ENCODE data around the gene INTS6L.
"Not testable (repeated sequence)": the region's sequence is repeated elsewhere in the genome, so short reads cannot be mapped to it uniquely, and the experiment has no call there.

INTS6L gene

DNA sequence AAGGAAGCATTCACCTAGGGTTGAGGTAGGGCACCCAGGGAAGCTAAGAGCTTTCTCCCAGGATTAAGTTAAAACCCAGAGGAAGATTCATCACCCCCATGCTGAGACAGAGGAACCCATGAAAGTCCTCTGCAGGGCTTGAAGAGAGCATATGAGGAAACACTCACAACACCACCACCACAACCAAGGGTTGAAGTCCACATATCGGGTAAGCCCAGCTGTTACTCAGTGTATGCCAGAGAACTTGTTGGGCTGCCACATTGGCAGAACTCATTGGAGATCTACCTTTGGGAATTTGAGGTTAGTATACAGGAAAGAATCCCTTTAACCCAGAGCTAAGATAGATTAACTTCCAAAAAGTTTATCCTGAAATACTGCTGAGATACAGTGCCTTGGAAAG, 75.1 kb downstream of the INTS6L start:
- DNase-seq (ENCODE audit: low read depth in 1 of 2, low spot score in 1 of 2): no peak

DNA sequence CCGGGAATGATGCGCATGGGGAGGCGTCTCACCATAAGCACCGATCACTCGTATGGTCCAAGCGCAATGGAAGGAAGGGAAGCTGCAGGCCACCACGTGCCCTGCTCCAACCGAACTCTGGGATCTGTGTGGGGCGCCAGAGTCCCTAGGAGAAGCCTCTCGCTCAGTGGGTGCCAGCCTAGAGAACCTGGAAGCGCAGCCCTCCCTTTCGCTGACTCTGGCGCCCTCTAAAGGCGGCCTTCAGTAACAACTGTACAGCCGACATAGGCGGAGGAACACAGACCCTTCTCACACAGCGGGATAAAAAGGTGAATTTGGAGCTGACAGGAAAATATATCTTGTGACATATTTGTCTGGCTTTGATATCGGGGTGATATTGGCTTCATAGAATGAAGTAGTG, 76.0 kb downstream of the INTS6L start:
- DNase-seq (ENCODE audit: low read depth in 1 of 2, low spot score in 1 of 2): peak in 1 of 2 donors; percentile 17

DNA sequence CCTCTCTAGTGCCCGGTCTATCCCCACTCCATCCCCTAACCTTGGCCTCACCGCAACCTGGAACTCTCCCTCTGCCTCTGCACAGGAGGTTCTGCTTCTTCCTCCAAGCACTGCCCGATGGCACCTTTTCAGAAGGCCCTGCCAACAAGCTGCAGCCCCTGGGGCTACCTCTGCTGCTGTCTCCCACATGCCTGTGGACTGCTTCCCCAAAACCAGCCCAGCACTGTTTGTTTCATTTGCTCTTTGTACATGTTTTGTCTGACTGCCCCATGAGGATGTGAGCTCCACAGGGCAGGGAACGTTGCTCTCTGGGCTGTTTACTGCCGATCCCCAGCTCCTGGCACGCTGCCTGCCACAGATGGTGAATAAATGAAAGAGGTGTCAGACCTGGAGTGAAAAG, 85.4 kb downstream of the INTS6L start:
- no peak for DNase-seq (ENCODE audit: low read depth in 1 of 2, low spot score in 1 of 2)

DNA sequence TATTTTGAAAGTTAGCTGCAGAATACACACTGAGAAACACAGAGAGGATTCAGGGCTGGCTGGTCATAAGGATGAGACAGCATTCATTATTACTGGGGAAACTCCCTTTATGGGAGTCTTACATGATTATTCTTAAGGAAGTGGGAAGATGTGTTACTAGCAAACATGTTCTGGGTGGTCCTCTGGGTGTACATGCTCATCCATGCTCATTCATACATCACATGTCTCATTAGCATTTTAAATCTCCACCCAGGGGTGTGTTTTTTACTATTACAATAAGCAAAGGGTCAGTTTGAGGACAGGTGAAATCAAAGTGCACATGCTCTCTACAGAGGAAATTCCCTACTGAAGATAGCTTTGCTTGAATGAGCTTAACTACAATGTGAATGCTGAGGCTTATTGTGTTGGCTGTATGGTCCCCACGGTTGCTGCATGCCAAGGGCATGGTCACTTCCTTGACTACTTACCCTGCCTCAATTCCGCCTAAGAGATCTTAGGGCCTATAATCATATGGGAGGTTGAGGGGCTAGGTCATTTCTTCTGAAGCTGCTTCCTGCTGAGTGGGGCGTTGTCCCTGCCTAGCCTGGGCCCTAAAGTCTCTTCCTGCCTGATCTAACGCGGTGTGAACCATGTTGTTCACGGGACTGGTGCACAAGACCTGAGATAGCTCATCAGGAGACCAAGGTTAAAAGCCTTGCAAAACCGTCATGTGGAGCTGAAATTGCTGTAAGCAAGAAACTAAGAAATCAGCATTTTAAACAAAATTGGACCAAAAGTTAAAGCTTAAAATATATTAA, 104.1 kb downstream of the INTS6L start:
- DNase-seq (ENCODE audit: low read depth in 1 of 2, low spot score in 1 of 2): not testable (repeated sequence)

DNA sequence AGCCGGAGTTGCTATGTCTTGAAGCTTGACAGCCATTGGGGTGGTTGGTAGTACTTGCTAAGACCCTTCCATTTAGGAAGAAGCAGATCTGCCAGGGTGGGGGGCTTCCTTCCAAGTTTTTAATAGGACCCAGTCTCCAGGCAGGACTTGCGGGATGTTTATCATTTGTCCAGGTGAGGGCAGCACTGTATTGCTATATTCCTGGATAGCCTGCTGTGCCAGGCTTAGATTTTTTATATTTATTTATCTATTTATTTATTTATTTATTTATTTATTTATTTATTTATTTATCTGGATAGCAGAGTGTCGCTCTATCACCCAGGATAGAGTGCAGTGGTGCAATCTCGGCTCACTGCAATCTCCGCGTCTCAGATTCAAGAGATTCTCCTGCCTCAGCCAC, 105.5 kb downstream of the INTS6L start:
- no peak for DNase-seq (ENCODE audit: low read depth in 1 of 2, low spot score in 1 of 2)

DNA sequence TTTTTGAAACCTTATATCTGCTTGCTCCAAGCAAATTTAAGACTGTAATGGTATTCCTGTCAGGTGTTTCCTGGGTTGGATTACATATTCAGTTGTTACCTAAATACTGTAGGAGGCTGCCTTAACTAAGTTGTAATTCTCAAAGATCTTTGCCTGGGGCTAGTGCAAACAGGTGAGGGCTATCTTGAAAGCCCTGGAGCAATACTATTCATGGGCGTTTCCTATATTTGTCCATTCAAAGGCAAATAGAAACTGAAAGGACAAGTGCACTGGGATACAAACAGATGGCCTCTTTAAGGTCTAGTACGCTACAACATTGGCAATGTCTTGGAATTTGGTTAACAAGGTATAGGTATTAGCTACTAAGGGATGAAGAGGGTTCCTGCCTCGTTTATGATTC, 108.9 kb downstream of the INTS6L start:
- no peak for DNase-seq (ENCODE audit: low read depth in 1 of 2, low spot score in 1 of 2)
